ENCODE data around the gene CPTP.

DNA sequence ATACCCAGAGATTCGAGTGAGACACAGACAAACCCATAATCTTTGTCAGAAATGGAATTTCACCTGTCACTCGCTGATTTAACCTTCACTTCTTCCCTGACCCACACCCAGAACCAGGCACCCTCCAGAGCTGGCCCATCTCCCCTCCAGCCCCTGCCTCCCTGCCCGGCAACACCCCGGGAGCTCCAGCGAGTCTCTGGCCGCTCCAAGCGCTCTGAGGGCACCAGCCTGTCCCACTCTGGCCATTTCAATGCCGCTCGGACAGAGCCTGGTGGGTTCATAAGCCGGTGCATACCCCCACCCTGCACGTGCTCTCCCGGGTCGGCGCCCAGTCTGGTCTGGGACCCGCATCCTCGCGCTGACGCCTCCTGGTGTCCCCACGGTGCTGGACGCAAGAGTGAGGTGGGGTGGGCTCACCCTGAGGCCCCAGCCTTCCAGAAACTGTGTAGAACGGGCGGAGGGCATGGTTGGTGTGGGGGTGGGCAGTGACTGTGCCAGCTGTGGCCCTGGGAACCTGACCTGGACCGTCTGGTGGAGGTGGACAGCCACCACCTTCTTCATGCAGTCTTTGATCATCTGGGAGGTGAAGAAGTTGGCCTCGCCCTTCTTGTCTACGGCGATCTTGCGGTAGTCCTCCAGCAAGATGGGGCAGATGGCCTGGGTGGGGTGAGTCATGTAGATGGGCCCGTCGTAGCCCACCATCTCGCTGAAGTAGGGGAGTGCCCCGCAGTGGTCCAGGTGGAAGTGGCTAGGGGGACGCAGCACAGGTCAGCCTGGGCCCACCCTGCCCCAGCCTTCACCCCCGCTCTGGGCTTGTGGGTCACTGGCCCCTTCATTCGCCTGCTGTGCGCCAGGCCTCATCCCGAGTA is 5.6 kb upstream of the CPTP start:
- TF ChIP-seq, protein P1, sequence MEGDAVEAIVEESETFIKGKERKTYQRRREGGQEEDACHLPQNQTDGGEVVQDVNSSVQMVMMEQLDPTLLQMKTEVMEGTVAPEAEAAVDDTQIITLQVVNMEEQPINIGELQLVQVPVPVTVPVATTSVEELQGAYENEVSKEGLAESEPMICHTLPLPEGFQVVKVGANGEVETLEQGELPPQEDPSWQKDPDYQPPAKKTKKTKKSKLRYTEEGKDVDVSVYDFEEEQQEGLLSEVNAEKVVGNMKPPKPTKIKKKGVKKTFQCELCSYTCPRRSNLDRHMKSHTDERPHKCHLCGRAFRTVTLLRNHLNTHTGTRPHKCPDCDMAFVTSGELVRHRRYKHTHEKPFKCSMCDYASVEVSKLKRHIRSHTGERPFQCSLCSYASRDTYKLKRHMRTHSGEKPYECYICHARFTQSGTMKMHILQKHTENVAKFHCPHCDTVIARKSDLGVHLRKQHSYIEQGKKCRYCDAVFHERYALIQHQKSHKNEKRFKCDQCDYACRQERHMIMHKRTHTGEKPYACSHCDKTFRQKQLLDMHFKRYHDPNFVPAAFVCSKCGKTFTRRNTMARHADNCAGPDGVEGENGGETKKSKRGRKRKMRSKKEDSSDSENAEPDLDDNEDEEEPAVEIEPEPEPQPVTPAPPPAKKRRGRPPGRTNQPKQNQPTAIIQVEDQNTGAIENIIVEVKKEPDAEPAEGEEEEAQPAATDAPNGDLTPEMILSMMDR (conservative IDR thresholded peaks at IDR 0.05; ENCODE audit: low read length) = no peak
- TF ChIP-seq EZH2phosphoT487 (IDR thresholded peaks at IDR 0.05; ENCODE audit: borderline replicate concordance) = no peak
